Rectal smooth muscle tissue (tissue), 1 donor: Measurements from ENCODE around the gene ZFR2.
"Not testable (repeated sequence)": the region's sequence is repeated elsewhere in the genome, so short reads cannot be mapped to it uniquely, and the experiment has no call there.

Experiments
- H3K27ac ChIP-seq: one replicate; pipeline ENCODE4 v1.7.0; 2013; ENCODE audit warnings: low read depth, low read length, inconsistent platforms
- H3K27me3 ChIP-seq: one replicate; pipeline ENCODE4 v1.7.0; 2013; ENCODE audit warnings: low read length; ENCODE audit not compliant: control insufficient read depth, insufficient read depth
- H3K36me3 ChIP-seq: one replicate; pipeline ENCODE4 v1.7.0; 2013; ENCODE audit warnings: low read length; ENCODE audit not compliant: control insufficient read depth, insufficient read depth
- H3K4me1 ChIP-seq: one replicate; pipeline ENCODE4 v1.7.0; 2013; ENCODE audit warnings: low read length; ENCODE audit not compliant: control insufficient read depth, insufficient read depth
- H3K4me3 ChIP-seq: one replicate; pipeline ENCODE4 v1.7.0; 2013; ENCODE audit warnings: low read length
- H3K9ac ChIP-seq: one replicate; pipeline ENCODE4 v1.7.0; 2013; ENCODE audit warnings: low read length

Gene ZFR2

DNA sequence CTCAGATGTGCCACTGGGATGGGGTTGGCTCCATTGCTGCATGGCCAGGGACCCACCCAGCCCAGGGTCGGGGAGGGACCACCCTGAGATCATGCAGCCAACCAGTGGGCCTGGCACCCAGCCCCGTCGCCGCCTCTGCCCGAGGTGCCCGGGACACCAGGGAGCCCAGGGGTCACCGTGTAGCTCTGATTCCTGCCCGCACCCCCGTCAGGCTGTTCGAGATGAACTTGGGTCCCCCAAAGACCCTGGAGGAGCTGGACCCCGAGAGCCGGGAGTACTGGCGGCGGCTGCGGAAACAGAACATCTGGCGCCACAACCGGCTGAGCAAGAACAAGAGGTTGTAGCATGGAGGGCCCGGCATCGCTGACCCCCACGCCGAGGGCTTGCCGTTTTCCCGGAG, 101.8 kb downstream of the ZFR2 start:
- Histone ChIP-seq H3K27me3 (peaks cover 3% of the 10 kb centered on the region), H3K27ac (no peak overlapping the region), H3K4me3 (no peak overlapping the region), H3K9ac (no peak overlapping the region), H3K36me3 (peaks cover 7% of the 10 kb centered on the region), H3K4me1 (peaks cover 5% of the 10 kb centered on the region)

DNA sequence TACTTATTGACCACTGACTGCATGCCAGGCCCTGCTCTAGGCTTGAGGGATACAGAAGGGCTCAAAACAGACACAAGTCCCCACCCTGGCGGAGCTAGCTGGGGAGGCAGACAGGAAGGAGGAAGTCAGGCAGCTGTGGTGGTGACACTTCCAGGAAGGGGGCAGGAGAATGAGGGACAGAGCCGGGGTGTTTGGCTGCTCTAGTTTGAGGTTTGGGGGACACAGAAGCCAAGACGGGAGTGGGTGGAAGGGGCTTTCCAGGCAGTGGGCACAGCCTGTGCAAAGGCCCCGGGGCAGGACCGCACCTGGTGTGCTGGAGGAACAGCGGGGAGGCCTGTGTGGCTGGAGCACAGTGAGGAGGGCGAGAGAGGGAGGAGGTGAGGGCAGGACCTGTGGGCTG, 102.3 kb downstream of the ZFR2 start:
- no peak overlapping the region for H3K27ac ChIP-seq
- H3K27me3 ChIP-seq = no peaks in the 10 kb centered on the region
- H3K4me1 ChIP-seq = peaks cover 5% of the 10 kb centered on the region
- H3K9ac ChIP-seq = no peak overlapping the region
- no peak overlapping the region for H3K4me3 ChIP-seq
- H3K36me3 ChIP-seq = peaks cover 7% of the 10 kb centered on the region

DNA sequence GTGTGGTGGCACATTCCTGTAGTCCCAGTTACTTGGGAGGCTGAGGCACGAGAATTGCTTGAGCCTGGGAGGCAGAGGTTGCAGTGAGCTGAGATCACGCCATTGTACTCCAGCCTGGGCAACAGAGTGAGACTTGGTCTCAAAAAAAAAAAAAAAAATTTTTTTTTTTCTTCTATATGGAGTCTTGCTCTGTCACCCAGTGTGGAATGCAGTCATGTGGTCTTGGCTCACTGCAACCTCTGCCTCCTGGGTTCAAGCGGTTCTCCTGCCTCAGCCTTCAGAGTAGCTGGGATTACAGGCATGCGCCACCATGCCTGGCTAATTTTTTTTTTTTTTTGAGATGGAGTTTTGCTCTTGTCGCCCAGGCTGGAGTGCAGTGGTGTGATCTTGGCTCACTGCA, 103.1 kb downstream of the ZFR2 start:
- H3K4me1 ChIP-seq, H3K27ac ChIP-seq, H3K4me3 ChIP-seq, H3K36me3 ChIP-seq, H3K27me3 ChIP-seq, H3K9ac ChIP-seq: not testable (repeated sequence)

DNA sequence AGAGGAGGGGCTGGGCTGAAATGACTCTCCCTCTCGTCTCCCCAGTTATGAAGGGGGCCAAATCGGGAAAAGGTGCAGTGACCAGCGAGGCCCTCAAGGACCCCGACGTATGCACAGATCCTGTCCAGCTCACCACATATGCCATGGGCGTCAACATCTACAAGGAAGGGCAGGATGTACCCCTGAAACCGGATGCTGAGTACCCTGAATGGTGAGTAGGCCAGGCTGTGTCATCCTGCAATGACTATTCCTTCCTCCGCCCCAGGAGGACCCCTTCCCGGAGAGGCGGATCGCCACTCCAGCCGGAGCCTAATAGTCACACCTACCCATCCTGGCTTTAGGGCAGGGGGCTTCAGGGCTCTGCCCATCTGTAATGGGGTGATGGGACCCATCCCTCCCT, 103.7 kb downstream of the ZFR2 start:
- Histone ChIP-seq H3K4me3 (no peak overlapping the region), H3K4me1 (peaks cover 10% of the 10 kb centered on the region), H3K36me3 (peaks cover 7% of the 10 kb centered on the region), H3K9ac (no peak overlapping the region), H3K27me3 (no peaks in the 10 kb centered on the region), H3K27ac (no peak overlapping the region)

DNA sequence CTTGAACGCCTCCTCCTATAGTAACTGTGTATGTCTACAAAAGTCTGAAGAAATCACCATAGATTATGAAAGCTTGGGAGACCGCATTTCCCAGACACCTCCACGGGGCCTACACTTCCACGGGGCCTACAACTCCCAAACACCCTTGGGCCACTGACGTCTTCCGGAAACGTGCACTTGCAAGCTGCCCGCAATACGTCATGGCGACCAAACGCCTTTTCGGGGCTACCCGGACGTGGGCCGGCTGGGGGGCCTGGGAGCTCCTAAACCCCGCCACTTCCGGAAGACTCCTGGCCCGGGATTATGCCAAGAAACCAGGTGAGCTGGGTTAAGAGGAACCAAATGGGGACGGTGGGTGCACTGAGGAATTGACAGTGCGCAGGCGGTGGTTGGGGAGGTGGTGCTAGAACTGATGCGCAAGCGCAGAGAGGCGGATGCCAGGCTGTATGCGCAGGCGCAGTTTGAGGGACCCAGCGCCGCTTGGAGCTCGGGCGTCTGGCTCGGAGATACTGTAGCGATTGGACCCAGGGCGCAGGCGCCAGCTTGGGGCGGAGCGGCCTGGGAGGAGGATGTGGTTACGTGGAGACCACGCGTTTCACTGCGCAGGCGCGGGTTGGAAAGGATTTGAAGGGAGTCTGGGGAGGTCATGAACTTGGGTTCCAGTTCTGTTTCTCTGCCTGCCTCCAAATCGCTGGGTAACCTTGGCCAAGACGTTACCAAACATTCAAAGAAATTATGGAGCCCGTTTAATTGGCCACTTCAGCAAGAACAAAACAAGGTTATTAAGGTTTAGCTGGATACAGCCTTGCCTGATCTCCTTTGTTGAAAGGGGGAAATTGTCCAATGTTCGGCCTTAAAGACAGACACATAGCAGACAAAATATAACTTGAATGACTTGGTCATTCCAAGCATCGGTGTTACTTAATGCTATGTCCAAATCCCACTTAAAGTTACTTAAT, 106.1 kb downstream of the ZFR2 start, which contains the start of gene MRPL54:
Gene MRPL54, plus strand, starts transcription at position 182 of the 959 bp plus-strand sequence. Its CDS starts 19 bp downstream, at position 201.
- Histone ChIP-seq H3K27ac (peak within 1 kb of the TSS; percentile 98), H3K36me3 (peaks cover 7% of the 10 kb centered on the region), H3K4me3 (peak within 1 kb of the TSS; percentile 100), H3K9ac (peak within 1 kb of the TSS; percentile 81), H3K4me1 (peaks cover 10% of the 10 kb centered on the region), H3K27me3 (no peaks in the 10 kb centered on the region)

DNA sequence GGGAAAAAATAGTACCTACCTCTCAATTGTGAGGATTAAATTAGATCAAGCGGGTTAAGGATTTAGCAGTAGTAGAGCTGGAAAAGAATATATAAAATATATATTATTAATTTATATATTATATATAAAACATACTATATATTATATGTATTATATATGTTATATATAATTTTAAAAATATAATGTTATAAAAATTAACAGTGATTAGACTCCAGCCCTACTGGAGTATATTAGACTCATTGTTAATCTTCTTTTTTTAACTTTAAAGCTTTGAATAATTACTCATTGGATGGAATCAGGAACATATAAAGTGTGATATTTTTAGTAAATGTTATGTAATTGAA, 106.7 kb downstream of the ZFR2 start:
- H3K36me3 ChIP-seq = peaks cover 7% of the 10 kb centered on the region
- H3K27me3 ChIP-seq = no peaks in the 10 kb centered on the region
- peaks cover 10% of the 10 kb centered on the region for H3K4me1 ChIP-seq
- peak overlapping the region; percentile 98 for H3K27ac ChIP-seq
- no peak overlapping the region for H3K9ac ChIP-seq
- H3K4me3 ChIP-seq = no peak overlapping the region

DNA sequence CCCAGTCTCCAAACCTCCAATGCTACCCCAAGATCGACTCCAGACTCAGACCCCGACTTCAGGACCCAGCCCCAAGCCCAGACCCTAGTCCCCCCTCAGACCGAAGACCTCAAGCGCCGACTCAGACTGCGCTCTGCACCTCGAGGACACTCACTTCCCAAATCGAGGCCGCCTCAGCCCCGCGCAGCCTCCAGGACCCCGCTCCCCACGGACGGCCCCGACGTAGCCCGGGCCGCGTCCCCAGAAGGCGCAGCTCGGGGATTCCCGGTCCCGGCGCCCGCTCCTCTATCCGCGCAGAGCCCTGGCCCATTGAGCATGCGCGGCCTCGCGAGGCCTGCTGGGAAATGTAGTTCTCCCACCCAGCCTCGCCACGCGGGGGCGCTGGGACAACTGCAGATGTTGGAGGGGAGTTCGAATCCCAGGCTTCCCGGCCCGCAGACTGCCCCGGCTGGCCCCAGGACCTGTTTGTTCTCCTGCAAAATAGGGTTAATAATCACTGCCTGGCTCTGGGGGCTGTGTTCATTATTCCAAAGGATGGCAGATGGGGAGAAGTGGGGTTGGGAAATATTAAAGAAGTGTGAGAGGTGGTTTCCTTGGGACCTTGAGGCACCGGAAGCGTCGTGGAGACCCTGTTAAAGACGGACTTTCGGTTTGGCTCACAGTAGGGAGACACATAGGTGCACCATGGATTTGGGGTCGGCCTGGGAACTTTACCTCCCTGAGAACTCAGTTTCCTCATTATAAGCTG, 107.3 kb downstream of the ZFR2 start, which contains the start of gene APBA3:
Gene APBA3, minus strand, starts transcription at position 311 of the 748 bp plus-strand sequence. CDS start 1,428 bp downstream, outside the sequence.
- peak within 1 kb of the TSS; percentile 100 for H3K4me3 ChIP-seq
- peaks cover 10% of the 10 kb centered on the region for H3K4me1 ChIP-seq
- H3K36me3 ChIP-seq = peaks cover 2% of the 10 kb centered on the region
- H3K27ac ChIP-seq = peak within 1 kb of the TSS; percentile 98
- H3K9ac ChIP-seq = peak within 1 kb of the TSS; percentile 92
- no peaks in the 10 kb centered on the region for H3K27me3 ChIP-seq

DNA sequence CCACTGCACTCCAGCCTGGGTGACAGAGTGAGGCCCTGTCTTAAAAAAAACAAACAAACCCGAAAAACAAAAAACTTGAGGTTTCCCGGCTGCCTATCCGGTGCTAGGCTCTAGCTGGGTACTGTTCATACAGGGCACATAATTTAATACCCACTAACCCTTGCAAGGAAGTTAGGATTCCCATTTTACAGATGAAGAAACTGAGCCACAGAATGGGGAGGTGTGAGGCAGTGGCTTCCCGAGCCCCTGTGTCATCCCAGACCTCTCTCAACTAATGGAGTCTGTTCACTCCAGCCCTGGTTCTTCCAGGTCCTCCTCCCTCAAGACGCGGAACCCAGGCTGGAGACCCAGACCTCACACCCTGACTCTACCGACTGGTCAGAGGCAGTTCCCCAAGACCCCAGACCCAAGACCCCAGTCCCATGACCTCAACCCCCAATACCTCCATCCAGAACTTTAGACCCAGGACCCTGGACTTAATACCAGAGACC, 107.9 kb downstream of the ZFR2 start:
- H3K9ac ChIP-seq = peak overlapping the region; percentile 92
- peak overlapping the region; percentile 84 for H3K27ac ChIP-seq
- H3K4me1 ChIP-seq = peaks cover 10% of the 10 kb centered on the region
- peak overlapping the region; percentile 100 for H3K4me3 ChIP-seq
- H3K27me3 ChIP-seq = no peaks in the 10 kb centered on the region
- no peaks in the 10 kb centered on the region for H3K36me3 ChIP-seq

DNA sequence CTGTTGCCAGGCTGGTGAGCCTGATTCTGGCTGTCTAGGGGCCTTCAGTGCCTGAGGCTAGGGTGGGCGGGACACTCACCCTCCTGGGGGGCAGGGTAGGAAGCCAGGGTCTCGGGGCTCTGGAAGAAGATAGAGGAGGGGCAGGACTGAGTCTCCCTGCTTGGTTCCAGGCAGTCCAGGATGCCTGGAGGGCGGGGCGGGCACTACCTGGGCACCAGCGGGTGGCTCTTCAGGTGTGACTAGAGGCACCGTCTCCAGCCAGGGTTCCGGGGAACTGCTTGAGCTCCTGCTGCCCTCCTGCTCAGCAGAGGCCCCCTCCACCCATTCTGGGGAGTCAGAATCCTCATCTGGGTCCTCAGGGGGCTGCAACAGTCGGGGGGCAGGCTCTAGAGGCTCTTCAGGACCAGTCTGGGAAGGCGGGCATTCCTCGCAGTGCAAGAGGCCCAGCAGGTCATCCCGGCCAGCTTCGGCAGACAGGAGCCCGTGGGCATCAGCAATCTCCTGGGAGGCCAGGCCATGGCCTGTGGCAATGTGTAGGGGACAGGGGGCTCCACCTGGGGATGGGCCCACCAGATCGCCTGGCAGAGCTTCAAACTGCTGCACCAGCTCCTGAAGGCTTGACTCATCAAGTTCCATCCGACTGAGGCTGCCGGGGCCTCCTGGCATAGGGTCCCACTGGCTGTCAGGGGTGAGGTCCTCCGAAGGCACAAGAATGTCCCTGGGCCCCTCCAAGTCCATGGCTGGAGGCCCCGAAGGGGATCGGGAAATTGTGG, 109.2 kb downstream of the ZFR2 start:
- no peak overlapping the region for H3K9ac ChIP-seq
- no peaks in the 10 kb centered on the region for H3K36me3 ChIP-seq
- no peak overlapping the region for H3K4me3 ChIP-seq

DNA sequence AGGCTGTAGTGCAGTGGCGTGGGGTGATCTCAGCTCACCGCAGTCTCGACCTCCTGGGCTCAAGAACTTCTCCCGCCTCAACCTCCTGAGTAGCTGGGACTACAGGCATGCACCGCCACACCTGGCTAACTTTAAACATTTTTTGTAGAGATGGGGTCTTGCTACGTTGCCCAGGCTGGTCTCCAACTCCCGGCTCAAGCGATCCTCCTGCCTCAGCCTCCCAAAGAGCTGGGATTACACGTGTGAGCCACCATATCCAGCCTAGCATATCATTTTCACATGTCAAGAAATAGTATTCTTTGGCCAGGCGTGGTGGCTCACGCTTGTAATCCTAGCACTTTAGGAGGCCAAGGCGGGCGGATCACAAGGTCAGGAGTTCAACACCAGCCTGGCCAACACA, 110.5 kb downstream of the ZFR2 start:
- H3K27me3 ChIP-seq, H3K36me3 ChIP-seq, H3K27ac ChIP-seq, H3K9ac ChIP-seq, H3K4me1 ChIP-seq, H3K4me3 ChIP-seq: not testable (repeated sequence)

More for the DNA sequence above, 109.2 kb downstream of the ZFR2 start:
- Histone ChIP-seq H3K4me1 (peaks cover 10% of the 10 kb centered on the region), H3K27ac (no peak overlapping the region), H3K27me3 (no peaks in the 10 kb centered on the region)

DNA sequence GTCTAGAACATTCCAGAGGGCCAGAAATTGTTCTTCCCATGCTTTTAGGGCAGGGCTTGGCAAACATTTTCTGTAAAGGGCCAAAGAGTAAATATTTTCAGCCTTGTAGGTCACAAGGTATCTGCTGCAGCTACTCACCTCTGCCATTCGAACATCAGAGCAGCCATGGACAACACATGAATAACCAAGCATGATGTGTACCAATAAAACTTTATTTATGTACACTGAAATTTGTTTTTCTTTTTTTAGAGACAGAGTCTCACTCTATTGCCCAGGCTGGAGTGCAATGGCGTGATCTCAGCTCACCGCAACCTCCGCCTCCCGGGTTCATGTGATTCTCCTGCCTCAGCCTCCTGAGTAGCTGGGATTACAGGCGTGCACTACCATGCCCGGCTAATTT, 111.1 kb downstream of the ZFR2 start:
- not testable (repeated sequence) for H3K4me1 ChIP-seq, H3K27me3 ChIP-seq, H3K9ac ChIP-seq, H3K36me3 ChIP-seq, H3K4me3 ChIP-seq, H3K27ac ChIP-seq
